Nephron (organoid): ENCODE data around the gene TPCN2.

ENCODE experiments used
- H3K27ac Mint-ChIP-seq, 3 experiments: 2 replicates each; pipeline ENCODE4 v1.8.0; 2020; ENCODE audit warnings: mixed read lengths in 3 of 3, mild to moderate bottlenecking in 2 of 3, moderate library complexity in 1 of 3
- H3K27me3 Mint-ChIP-seq: 2 replicates; pipeline ENCODE4 v1.8.0; 2021; ENCODE audit warnings: low read depth, mild to moderate bottlenecking, moderate library complexity, mixed read lengths
- H3K36me3 Mint-ChIP-seq: 2 replicates; pipeline ENCODE4 v1.8.0; 2020; ENCODE audit warnings: low read depth, mixed read lengths
- H3K4me1 Mint-ChIP-seq: 2 replicates; pipeline ENCODE4 v1.8.0; 2020; ENCODE audit warnings: mixed read lengths
- H3K4me3 Mint-ChIP-seq, 3 experiments: 2 replicates each; pipeline ENCODE4 v1.8.0; 2020; ENCODE audit warnings: mild to moderate bottlenecking in 3 of 3, mixed read lengths in 3 of 3, moderate library complexity in 2 of 3
- H3K9me3 Mint-ChIP-seq: 2 replicates; pipeline ENCODE4 v1.8.0; 2020; ENCODE audit warnings: mixed read lengths
- CTCF ChIP-seq, 3 experiments: fragments of 200-600 bp; sonication (generic); IDR thresholded peaks; one replicate each; pipeline ENCODE4 v1.5.0; 2021; ENCODE audit warnings: antibody characterized with exemption in 3 of 3; ENCODE audit not compliant: unreplicated experiment in 3 of 3

Gene TPCN2

GRCh38 chr11:69044111-69045013 is 4.4 kb upstream of the TPCN2 start:
- Mint-ChIP-seq H3K27ac (peak overlapping the region; percentile 37 to 81 (median 76)), H3K4me3 (peak overlapping the region in 1 of 3 experiments; percentile 14), H3K9me3 (no peaks in the 10 kb centered on the region), H3K27me3 (peaks cover 9% of the 10 kb centered on the region), H3K36me3 (no peaks in the 10 kb centered on the region), H3K4me1 (peaks cover 33% of the 10 kb centered on the region)
- peak; percentile 46 to 62 (median 54) for TF ChIP-seq CTCF (IDR thresholded peaks at IDR 0.05; ENCODE audit: unreplicated experiment in 3 of 3)

GRCh38 chr11:69048031-69048693 is 570 bp upstream of the TPCN2 start:
- no peak for TF ChIP-seq CTCF (IDR thresholded peaks at IDR 0.05; ENCODE audit: unreplicated experiment in 3 of 3)
- H3K4me1 Mint-ChIP-seq: peaks cover 36% of the 10 kb centered on the region
- H3K9me3 Mint-ChIP-seq: no peaks in the 10 kb centered on the region
- no peaks in the 10 kb centered on the region for H3K36me3 Mint-ChIP-seq
- H3K4me3 Mint-ChIP-seq: peak overlapping the region; percentile 72 to 84 (median 83)
- H3K27me3 Mint-ChIP-seq: peaks cover 5% of the 10 kb centered on the region
- peak overlapping the region; percentile 31 to 82 (median 56) for H3K27ac Mint-ChIP-seq

GRCh38 chr11:69049490-69049867 is 747 bp downstream of the TPCN2 start:
- Mint-ChIP-seq H3K36me3 (no peaks in the 10 kb centered on the region), H3K9me3 (no peaks in the 10 kb centered on the region), H3K4me3 (peak overlapping the region; percentile 80 to 88 (median 86)), H3K27ac (no peak overlapping the region), H3K4me1 (peaks cover 30% of the 10 kb centered on the region), H3K27me3 (peaks cover 5% of the 10 kb centered on the region)
- TF ChIP-seq CTCF (IDR thresholded peaks at IDR 0.05; ENCODE audit: unreplicated experiment in 3 of 3): no peak

GRCh38 chr11:69050592-69051380 is 2.1 kb downstream of the TPCN2 start:
- H3K4me1 Mint-ChIP-seq: peaks cover 28% of the 10 kb centered on the region
- no peak for TF ChIP-seq CTCF (IDR thresholded peaks at IDR 0.05; ENCODE audit: unreplicated experiment in 3 of 3)
- H3K27me3 Mint-ChIP-seq: peaks cover 5% of the 10 kb centered on the region
- H3K27ac Mint-ChIP-seq: peak overlapping the region; percentile 14 to 50 (median 35)
- H3K9me3 Mint-ChIP-seq: no peaks in the 10 kb centered on the region
- peaks cover 3% of the 10 kb centered on the region for H3K36me3 Mint-ChIP-seq
- peak overlapping the region; percentile 80 to 88 (median 86) for H3K4me3 Mint-ChIP-seq

- H3K4me1 Mint-ChIP-seq: peaks cover 26% of the 10 kb centered on the region
- H3K27me3 Mint-ChIP-seq: peaks cover 5% of the 10 kb centered on the region
- H3K27ac Mint-ChIP-seq: peak overlapping the region; percentile 35 to 56 (median 50)
- H3K9me3 Mint-ChIP-seq: no peaks in the 10 kb centered on the region
- H3K4me3 Mint-ChIP-seq: peak overlapping the region; percentile 80 to 88 (median 86)
- TF ChIP-seq CTCF (IDR thresholded peaks at IDR 0.05; ENCODE audit: unreplicated experiment in 3 of 3): no peak
- peaks cover 7% of the 10 kb centered on the region for H3K36me3 Mint-ChIP-seq
These were observed 2.9 kb downstream of the TPCN2 start for GRCh38 chr11:69051381-69052342.
